ENCODE measurements around the gene PSD4. TPM values are rescaled to one million over a fixed set of nuclear protein-coding genes. Genes with fewer than 3 reads are reported as not detected.

Gene PSD4
- total and polyA plus RNA-seq, 2 of the 8 experiments (the other 6 are each of a cell fraction or from before 2014, with no cell fraction given): 0.53 to 1.2 TPM

DNA sequence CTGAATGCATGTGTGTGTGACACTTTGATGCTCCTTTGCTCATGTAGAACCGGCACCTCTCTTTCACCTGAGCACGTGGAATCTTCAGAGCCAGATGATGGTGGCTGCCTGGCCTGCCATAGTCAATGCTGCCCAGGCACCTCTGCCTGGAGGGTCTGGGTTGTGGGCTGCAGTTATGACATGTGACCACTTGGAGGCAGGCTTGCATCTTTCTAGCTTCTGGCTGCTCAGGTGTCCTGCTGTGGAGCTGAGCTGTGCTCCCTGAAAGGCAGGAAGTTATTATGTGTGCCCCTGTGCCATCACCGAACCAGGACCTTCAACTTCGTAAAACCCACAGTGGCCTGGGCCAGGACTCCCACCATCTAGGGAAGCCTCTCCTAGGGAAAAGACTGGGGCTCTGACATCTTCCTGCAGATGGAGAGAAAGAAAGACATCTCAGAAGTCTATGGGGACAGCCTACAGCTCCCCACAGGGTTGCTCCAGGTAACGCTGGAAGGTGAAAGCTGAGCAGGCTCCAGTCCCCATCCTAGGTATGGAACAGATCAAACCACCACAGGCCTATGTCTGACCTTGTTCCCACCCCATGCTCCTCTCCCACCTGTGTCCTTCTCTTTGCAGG, 30.2 kb downstream of the PSD4 start (continued):
- TF ChIP-seq, protein P1, sequence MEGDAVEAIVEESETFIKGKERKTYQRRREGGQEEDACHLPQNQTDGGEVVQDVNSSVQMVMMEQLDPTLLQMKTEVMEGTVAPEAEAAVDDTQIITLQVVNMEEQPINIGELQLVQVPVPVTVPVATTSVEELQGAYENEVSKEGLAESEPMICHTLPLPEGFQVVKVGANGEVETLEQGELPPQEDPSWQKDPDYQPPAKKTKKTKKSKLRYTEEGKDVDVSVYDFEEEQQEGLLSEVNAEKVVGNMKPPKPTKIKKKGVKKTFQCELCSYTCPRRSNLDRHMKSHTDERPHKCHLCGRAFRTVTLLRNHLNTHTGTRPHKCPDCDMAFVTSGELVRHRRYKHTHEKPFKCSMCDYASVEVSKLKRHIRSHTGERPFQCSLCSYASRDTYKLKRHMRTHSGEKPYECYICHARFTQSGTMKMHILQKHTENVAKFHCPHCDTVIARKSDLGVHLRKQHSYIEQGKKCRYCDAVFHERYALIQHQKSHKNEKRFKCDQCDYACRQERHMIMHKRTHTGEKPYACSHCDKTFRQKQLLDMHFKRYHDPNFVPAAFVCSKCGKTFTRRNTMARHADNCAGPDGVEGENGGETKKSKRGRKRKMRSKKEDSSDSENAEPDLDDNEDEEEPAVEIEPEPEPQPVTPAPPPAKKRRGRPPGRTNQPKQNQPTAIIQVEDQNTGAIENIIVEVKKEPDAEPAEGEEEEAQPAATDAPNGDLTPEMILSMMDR (IDR thresholded peaks at IDR 0.05; ENCODE audit: control extremely low read depth in 1 of 3, insufficient read depth in 1 of 3, low read depth in 1 of 3, low read length in 3 of 3): peak; percentile 92 to 98 (median 93)
